Measurements from ENCODE around the gene GALNT14.

DNA sequence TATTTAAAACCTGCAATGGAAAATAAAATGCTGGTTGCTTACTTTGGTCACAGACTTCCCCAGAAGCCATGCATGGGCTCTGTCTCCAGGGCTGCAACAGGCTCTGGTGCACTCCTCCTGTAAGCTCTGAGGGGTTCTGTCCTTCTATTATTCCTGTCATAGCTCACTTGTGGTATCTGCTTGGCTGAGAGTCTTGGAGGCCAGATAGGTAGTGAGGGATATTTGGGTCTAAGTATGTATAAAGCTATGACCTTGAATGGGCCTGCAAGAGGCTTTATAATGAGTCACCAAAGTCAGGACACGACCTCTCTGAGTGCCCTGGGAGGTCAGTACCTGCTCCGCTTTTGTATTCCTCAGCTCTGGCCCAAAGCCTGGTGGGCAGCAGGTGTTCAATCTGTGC lies 189.4 kb downstream of the GALNT14 start:
- no peak for TF ChIP-seq POLR2A (IDR thresholded peaks at IDR 0.05)
- TF ChIP-seq, protein P1, sequence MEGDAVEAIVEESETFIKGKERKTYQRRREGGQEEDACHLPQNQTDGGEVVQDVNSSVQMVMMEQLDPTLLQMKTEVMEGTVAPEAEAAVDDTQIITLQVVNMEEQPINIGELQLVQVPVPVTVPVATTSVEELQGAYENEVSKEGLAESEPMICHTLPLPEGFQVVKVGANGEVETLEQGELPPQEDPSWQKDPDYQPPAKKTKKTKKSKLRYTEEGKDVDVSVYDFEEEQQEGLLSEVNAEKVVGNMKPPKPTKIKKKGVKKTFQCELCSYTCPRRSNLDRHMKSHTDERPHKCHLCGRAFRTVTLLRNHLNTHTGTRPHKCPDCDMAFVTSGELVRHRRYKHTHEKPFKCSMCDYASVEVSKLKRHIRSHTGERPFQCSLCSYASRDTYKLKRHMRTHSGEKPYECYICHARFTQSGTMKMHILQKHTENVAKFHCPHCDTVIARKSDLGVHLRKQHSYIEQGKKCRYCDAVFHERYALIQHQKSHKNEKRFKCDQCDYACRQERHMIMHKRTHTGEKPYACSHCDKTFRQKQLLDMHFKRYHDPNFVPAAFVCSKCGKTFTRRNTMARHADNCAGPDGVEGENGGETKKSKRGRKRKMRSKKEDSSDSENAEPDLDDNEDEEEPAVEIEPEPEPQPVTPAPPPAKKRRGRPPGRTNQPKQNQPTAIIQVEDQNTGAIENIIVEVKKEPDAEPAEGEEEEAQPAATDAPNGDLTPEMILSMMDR (IDR thresholded peaks at IDR 0.05), result no peak

Data from ovary (tissue), 3 donors.